SJCRH30 (cell line): ENCODE data around the gene ZC3HAV1. TPM values are rescaled to one million over a fixed set of nuclear protein-coding genes. Genes with fewer than 3 reads are reported as not detected.
A peak's percentile ranks its signal among the peaks of the same experiment; 100 is the strongest.
"Not testable (repeated sequence)": the region's sequence is repeated elsewhere in the genome, so short reads cannot be mapped to it uniquely, and the experiment has no call there.

Experiments used
- DNase-seq, 2 experiments: peaks; one replicate each; pipeline ENCODE4 v3.0.0-alpha.2; 2015 to 2020
- H3K27ac ChIP-seq: fragments of 250-450 bp; sonication (Bioruptor Pico); 2 replicates; pipeline ENCODE4 v1.5.1; 2020; ENCODE audit warnings: mild to moderate bottlenecking, moderate library complexity
- H3K27me3 ChIP-seq: fragments of 250-450 bp; sonication (Bioruptor Pico); 2 replicates; pipeline ENCODE4 v1.5.1; 2020; ENCODE audit warnings: mild to moderate bottlenecking, moderate library complexity
- H3K36me3 ChIP-seq: fragments of 250-450 bp; sonication (Bioruptor Pico); 2 replicates; pipeline ENCODE4 v1.5.1; 2020; ENCODE audit warnings: mild to moderate bottlenecking, moderate library complexity
- H3K4me1 ChIP-seq: fragments of 250-450 bp; sonication (Bioruptor Pico); 2 replicates; pipeline ENCODE4 v1.5.1; 2020; ENCODE audit warnings: mild to moderate bottlenecking, moderate library complexity
- H3K4me3 ChIP-seq: fragments of 250-450 bp; sonication (Bioruptor Pico); 2 replicates; pipeline ENCODE4 v1.5.1; 2020; ENCODE audit warnings: mild to moderate bottlenecking, moderate library complexity
- H3K9me3 ChIP-seq: fragments of 250-450 bp; sonication (Bioruptor Pico); replicated peaks from 2 replicates; pipeline ENCODE4 v1.5.1; 2020; ENCODE audit warnings: mild to moderate bottlenecking, moderate library complexity
- total RNA-seq: library from RNA; depleted of rRNA; stranded (reverse); fragments of >200 nt; shearing (Covaris generic); gene quantifications from 2 replicates; pipeline ENCODE4 v1.2.3, GENCODE V29; 2014

ZC3HAV1 gene
- total RNA-seq, 1 experiment from 2014 or later = 11.0 TPM

GRCh38 chr7:139118234-139118804 lies 8.8 kb upstream of the ZC3HAV1 start:
- Histone ChIP-seq H3K4me3 (no peak overlapping the region), H3K27ac (no peak overlapping the region), H3K4me1 (no peaks in the 10 kb centered on the region), H3K36me3 (no peaks in the 10 kb centered on the region), H3K9me3 (no peaks in the 10 kb centered on the region), H3K27me3 (peaks cover 3% of the 10 kb centered on the region; the same call in 1 of the 2 replicates)
- no peak for DNase-seq

- no peaks in the 10 kb centered on the region for H3K4me1 ChIP-seq
- H3K4me3 ChIP-seq = no peak overlapping the region
- no peak overlapping the region for H3K27ac ChIP-seq
- H3K27me3 ChIP-seq = peaks cover 3% of the 10 kb centered on the region; the same call in 1 of the 2 replicates
- DNase-seq = no peak
- H3K9me3 ChIP-seq = no peaks in the 10 kb centered on the region
- H3K36me3 ChIP-seq = no peaks in the 10 kb centered on the region
Observed at GRCh38 chr7:139117599-139118233, 8.2 kb upstream of the ZC3HAV1 start.

- H3K27ac ChIP-seq = no peak overlapping the region
- H3K4me3 ChIP-seq = no peak overlapping the region
- H3K4me1 ChIP-seq = no peaks in the 10 kb centered on the region
- H3K36me3 ChIP-seq = no peaks in the 10 kb centered on the region
- DNase-seq = no peak
- H3K9me3 ChIP-seq = no peaks in the 10 kb centered on the region
- H3K27me3 ChIP-seq = peaks cover 1% of the 10 kb centered on the region; the same call in 1 of the 2 replicates
Observed at GRCh38 chr7:139116999-139117398, 7.5 kb upstream of the ZC3HAV1 start.

- H3K9me3 ChIP-seq = no peaks in the 10 kb centered on the region
- H3K36me3 ChIP-seq = no peaks in the 10 kb centered on the region
- H3K4me1 ChIP-seq = no peaks in the 10 kb centered on the region
- no peak for DNase-seq
- no peak overlapping the region for H3K27ac ChIP-seq
- H3K4me3 ChIP-seq = no peak overlapping the region
- H3K27me3 ChIP-seq = no peaks in the 10 kb centered on the region
Observed at GRCh38 chr7:139115104-139115503, 5.6 kb upstream of the ZC3HAV1 start.

- Histone ChIP-seq H3K4me1 (no peaks in the 10 kb centered on the region), H3K36me3 (no peaks in the 10 kb centered on the region), H3K4me3 (no peak overlapping the region), H3K9me3 (no peaks in the 10 kb centered on the region), H3K27me3 (no peaks in the 10 kb centered on the region), H3K27ac (no peak overlapping the region)
- DNase-seq = no peak
Observed at GRCh38 chr7:139114585-139114984, 5.1 kb upstream of the ZC3HAV1 start.

- Histone ChIP-seq H3K27me3 (no peaks in the 10 kb centered on the region), H3K4me3 (no peak overlapping the region), H3K27ac (no peak overlapping the region), H3K4me1 (no peaks in the 10 kb centered on the region), H3K9me3 (no peaks in the 10 kb centered on the region), H3K36me3 (no peaks in the 10 kb centered on the region)
- no peak for DNase-seq
Observed at GRCh38 chr7:139114018-139114417, 4.5 kb upstream of the ZC3HAV1 start.

- no peaks in the 10 kb centered on the region for H3K36me3 ChIP-seq
- H3K27me3 ChIP-seq = no peaks in the 10 kb centered on the region
- no peaks in the 10 kb centered on the region for H3K9me3 ChIP-seq
- H3K4me3 ChIP-seq = no peak overlapping the region
- H3K27ac ChIP-seq = no peak overlapping the region
- H3K4me1 ChIP-seq = no peaks in the 10 kb centered on the region
- no peak for DNase-seq
Observed at GRCh38 chr7:139112741-139113250, 3.3 kb upstream of the ZC3HAV1 start.

GRCh38 chr7:139112316-139112715 lies 2.8 kb upstream of the ZC3HAV1 start:
- no peaks in the 10 kb centered on the region for H3K36me3 ChIP-seq

GRCh38 chr7:139111811-139112301 lies 2.3 kb upstream of the ZC3HAV1 start:
- DNase-seq = no peak
- Histone ChIP-seq H3K36me3 (no peaks in the 10 kb centered on the region), H3K4me1 (no peaks in the 10 kb centered on the region), H3K27ac (no peak overlapping the region), H3K4me3 (no peak overlapping the region), H3K27me3 (no peaks in the 10 kb centered on the region), H3K9me3 (no peaks in the 10 kb centered on the region)

More at GRCh38 chr7:139112316-139112715, 2.8 kb upstream of the ZC3HAV1 start:
- Histone ChIP-seq H3K27ac (no peak overlapping the region), H3K4me1 (no peaks in the 10 kb centered on the region), H3K9me3 (no peaks in the 10 kb centered on the region), H3K27me3 (no peaks in the 10 kb centered on the region), H3K4me3 (no peak overlapping the region)
- no peak for DNase-seq

GRCh38 chr7:139111147-139111546 lies 1.6 kb upstream of the ZC3HAV1 start:
- no peak overlapping the region for H3K27ac ChIP-seq
- H3K9me3 ChIP-seq = no peaks in the 10 kb centered on the region
- H3K36me3 ChIP-seq = no peaks in the 10 kb centered on the region
- no peak overlapping the region for H3K4me3 ChIP-seq
- no peak for DNase-seq
- no peaks in the 10 kb centered on the region for H3K27me3 ChIP-seq
- H3K4me1 ChIP-seq = no peaks in the 10 kb centered on the region

- Histone ChIP-seq H3K4me3 (peak overlapping the region; percentile 67), H3K9me3 (no peaks in the 10 kb centered on the region), H3K27me3 (no peaks in the 10 kb centered on the region), H3K36me3 (no peaks in the 10 kb centered on the region), H3K4me1 (no peaks in the 10 kb centered on the region), H3K27ac (no peak overlapping the region)
- DNase-seq = no peak
Observed at GRCh38 chr7:139109983-139110411, 477 bp upstream of the ZC3HAV1 start.

GRCh38 chr7:139108266-139109187 lies 993 bp downstream of the ZC3HAV1 start:
- peak overlapping the region; percentile 67 for H3K4me3 ChIP-seq

GRCh38 chr7:139106959-139107358 lies 2.6 kb downstream of the ZC3HAV1 start:
- Histone ChIP-seq H3K4me1 (no peaks in the 10 kb centered on the region), H3K27me3 (no peaks in the 10 kb centered on the region), H3K9me3 (no peaks in the 10 kb centered on the region), H3K36me3 (no peaks in the 10 kb centered on the region), H3K4me3 (no peak overlapping the region), H3K27ac (no peak overlapping the region)
- DNase-seq = no peak

More at GRCh38 chr7:139108266-139109187, 993 bp downstream of the ZC3HAV1 start:
- peak; percentile 20 to 34 for DNase-seq
- Histone ChIP-seq H3K36me3 (no peaks in the 10 kb centered on the region), H3K9me3 (no peaks in the 10 kb centered on the region), H3K27ac (no peak overlapping the region), H3K27me3 (no peaks in the 10 kb centered on the region), H3K4me1 (no peaks in the 10 kb centered on the region)

- H3K27ac ChIP-seq, H3K36me3 ChIP-seq, H3K4me1 ChIP-seq, H3K27me3 ChIP-seq, H3K4me3 ChIP-seq, DNase-seq, H3K9me3 ChIP-seq: not testable (repeated sequence)
Observed at GRCh38 chr7:139106227-139106626, 3.3 kb downstream of the ZC3HAV1 start.

GRCh38 chr7:139105484-139105883 lies 4.0 kb downstream of the ZC3HAV1 start:
- no peak overlapping the region for H3K27ac ChIP-seq
- H3K36me3 ChIP-seq = no peaks in the 10 kb centered on the region
- no peak for DNase-seq
- no peaks in the 10 kb centered on the region for H3K9me3 ChIP-seq
- H3K4me1 ChIP-seq = no peaks in the 10 kb centered on the region
- no peak overlapping the region for H3K4me3 ChIP-seq
- no peaks in the 10 kb centered on the region for H3K27me3 ChIP-seq
